HG02759 (cell line): Measurements from ENCODE around the gene PDE4DIP.
"Not testable (repeated sequence)": the region's sequence is repeated elsewhere in the genome, so short reads cannot be mapped to it uniquely, and the experiment has no call there.

Experiments
- ATAC-seq: cut with Tn5 transposase; IDR thresholded peaks from one replicate; pipeline ENCODE4 v1.9.1; 2021; ENCODE audit warnings: mild to moderate bottlenecking, moderate library complexity; ENCODE audit not compliant: unreplicated experiment

PDE4DIP gene

GRCh38 chr1:148966084-148966483 lies 121.9 kb downstream of the PDE4DIP start:
- peak; percentile 68 for ATAC-seq

- ATAC-seq: not testable (repeated sequence)
Measured at GRCh38 chr1:148967580-148967979, 123.4 kb downstream of the PDE4DIP start.

- ATAC-seq: not testable (repeated sequence)
Measured at GRCh38 chr1:148968682-148969081, 124.5 kb downstream of the PDE4DIP start.

GRCh38 chr1:148969126-148969525 lies 124.9 kb downstream of the PDE4DIP start:
- not testable (repeated sequence) for ATAC-seq

GRCh38 chr1:148975453-148975852 lies 131.2 kb downstream of the PDE4DIP start:
- peak; percentile 51 for ATAC-seq

- peak; percentile 70 for ATAC-seq
Measured at GRCh38 chr1:148975866-148976537, 131.8 kb downstream of the PDE4DIP start.

- not testable (repeated sequence) for ATAC-seq
Measured at GRCh38 chr1:148977785-148978184, 133.6 kb downstream of the PDE4DIP start.

- ATAC-seq: not testable (repeated sequence)
Measured at GRCh38 chr1:148989378-148989777, 145.2 kb downstream of the PDE4DIP start.

GRCh38 chr1:148990233-148990788 lies 146.1 kb downstream of the PDE4DIP start:
- ATAC-seq: not testable (repeated sequence)

- ATAC-seq: not testable (repeated sequence)
Measured at GRCh38 chr1:148991818-148992217, 147.6 kb downstream of the PDE4DIP start.

GRCh38 chr1:148992364-148992763 lies 148.1 kb downstream of the PDE4DIP start:
- ATAC-seq: not testable (repeated sequence)

- not testable (repeated sequence) for ATAC-seq
Measured at GRCh38 chr1:148996449-148997224, 152.4 kb downstream of the PDE4DIP start.

- ATAC-seq: not testable (repeated sequence)
Measured at GRCh38 chr1:148997405-148997804, 153.2 kb downstream of the PDE4DIP start.

- ATAC-seq: not testable (repeated sequence)
Measured at GRCh38 chr1:149002664-149003063, 158.4 kb downstream of the PDE4DIP start.

GRCh38 chr1:149008326-149008725 lies 164.1 kb downstream of the PDE4DIP start:
- ATAC-seq: not testable (repeated sequence)

- not testable (repeated sequence) for ATAC-seq
Measured at GRCh38 chr1:149008769-149009168, 164.5 kb downstream of the PDE4DIP start.

- ATAC-seq: not testable (repeated sequence)
Measured at GRCh38 chr1:149009761-149010160, 165.5 kb downstream of the PDE4DIP start.

- not testable (repeated sequence) for ATAC-seq
Measured at GRCh38 chr1:149012599-149012998, 168.4 kb downstream of the PDE4DIP start.

- not testable (repeated sequence) for ATAC-seq
Measured at GRCh38 chr1:149013513-149013912, 169.3 kb downstream of the PDE4DIP start.

- not testable (repeated sequence) for ATAC-seq
Measured at GRCh38 chr1:149015522-149015921, 171.3 kb downstream of the PDE4DIP start.

- ATAC-seq: not testable (repeated sequence)
Measured at GRCh38 chr1:149016626-149017025, 172.4 kb downstream of the PDE4DIP start.

- ATAC-seq: not testable (repeated sequence)
Measured at GRCh38 chr1:149018577-149018976, 174.3 kb downstream of the PDE4DIP start.
